HG03159 (cell line): ENCODE results near the gene KLHDC4.
"Not testable (repeated sequence)": the region's sequence is repeated elsewhere in the genome, so short reads cannot be mapped to it uniquely, and the experiment has no call there.

Experiments used
- ATAC-seq: cut with Tn5 transposase; IDR thresholded peaks from one replicate; pipeline ENCODE4 v1.9.1; 2021; ENCODE audit warnings: mild to moderate bottlenecking, moderate library complexity; ENCODE audit not compliant: unreplicated experiment

KLHDC4 gene

DNA sequence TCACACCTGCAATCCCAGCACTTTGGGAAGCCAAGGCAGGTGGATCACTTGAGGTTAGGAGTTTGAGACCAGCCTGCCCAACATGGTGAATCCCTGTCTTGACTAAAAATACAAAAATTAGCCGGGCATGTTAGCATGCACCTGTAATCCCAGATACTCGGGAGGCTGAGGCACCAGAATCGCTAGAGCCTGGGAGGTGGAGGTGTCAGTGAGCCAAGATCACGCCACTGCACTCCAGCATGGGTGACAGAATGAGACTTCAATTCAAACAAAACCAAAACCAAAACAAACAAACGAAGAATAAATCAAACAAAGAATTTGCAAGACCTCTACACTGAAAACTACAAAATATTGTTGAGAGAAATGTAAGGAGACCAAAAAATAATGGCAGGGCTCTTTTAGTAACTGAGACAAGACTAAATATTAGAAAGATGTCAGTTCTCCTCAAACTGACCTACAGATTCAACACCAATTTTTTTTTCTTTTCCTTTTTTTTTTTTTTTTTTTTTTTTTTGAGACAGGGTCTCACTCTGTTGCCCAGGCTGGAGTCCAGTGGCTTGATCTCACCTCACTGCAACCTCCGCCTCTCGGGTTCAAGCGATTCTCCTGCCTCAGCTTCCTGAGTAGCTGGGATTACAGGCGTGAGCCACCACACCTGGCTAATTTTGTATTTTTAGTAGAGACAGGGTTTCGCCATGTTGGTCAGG lies 23.1 kb upstream of the KLHDC4 start:
- not testable (repeated sequence) for ATAC-seq

DNA sequence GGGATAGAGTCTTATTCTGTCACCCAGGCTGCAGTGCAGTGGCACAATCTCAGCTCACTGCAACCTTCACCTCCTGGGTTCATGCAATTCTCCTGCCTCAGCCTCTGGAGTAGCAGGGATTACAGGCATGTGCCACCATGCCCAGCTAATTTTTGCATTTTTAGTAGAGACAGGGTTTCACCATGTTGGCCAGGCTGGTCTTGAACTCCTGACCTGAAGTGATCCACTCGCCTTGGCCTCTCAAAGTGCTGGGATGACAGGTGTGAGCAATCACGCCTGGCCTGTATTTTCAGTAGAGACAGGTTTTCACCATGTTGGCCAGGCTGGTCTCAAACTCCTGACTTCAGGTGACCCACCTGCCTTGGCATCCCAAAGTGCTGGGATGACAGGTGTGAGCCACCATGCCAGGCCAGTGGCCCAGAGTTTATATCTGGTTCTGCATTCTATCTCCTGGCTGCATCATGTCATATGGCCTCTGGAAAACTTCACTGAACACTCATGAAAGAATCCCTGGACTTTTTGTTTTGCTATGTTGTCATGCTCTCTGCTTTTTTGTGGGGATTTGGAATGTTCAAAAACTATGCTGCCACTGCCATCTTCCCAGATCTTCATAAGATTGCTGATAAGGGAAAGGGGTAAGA lies 21.8 kb upstream of the KLHDC4 start:
- not testable (repeated sequence) for ATAC-seq

DNA sequence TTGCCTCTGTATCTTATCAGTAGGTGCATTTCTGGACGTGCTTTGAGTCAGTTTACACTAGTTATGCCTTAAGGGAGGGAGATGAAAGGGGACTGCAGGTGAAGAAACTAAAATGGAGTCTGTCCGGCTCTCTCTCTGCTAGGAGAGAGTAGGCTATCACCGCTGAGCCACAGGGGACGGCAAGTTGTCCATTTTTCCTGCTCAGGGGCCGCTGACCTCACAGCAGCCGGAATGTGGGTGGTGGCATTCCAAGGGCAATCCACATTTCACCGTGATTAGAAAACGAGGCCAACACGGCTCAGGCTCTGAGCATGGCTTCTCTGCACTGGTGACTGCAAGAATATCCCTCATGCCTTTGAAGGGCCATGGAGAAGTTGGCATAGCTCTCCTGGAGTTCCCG lies 19.0 kb upstream of the KLHDC4 start:
- no peak for ATAC-seq

DNA sequence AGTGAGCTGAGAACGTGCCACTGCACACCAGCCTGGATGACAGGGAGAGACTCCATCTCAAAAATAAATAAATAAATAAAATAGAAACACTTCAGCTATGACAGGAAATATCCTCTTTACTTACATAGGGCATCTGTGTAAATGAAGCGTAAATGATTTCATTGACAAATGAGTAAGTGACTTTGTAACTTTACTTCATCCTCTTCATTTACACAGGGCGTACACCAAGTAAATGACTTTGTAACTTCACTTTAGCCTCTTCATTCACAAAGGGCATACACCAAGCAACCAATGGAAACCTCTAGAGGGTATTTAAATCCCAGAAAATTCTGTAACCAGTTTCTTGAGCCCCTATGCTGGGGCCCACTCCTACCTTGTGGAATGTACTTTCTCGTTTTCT lies 16.2 kb upstream of the KLHDC4 start:
- no peak for ATAC-seq

DNA sequence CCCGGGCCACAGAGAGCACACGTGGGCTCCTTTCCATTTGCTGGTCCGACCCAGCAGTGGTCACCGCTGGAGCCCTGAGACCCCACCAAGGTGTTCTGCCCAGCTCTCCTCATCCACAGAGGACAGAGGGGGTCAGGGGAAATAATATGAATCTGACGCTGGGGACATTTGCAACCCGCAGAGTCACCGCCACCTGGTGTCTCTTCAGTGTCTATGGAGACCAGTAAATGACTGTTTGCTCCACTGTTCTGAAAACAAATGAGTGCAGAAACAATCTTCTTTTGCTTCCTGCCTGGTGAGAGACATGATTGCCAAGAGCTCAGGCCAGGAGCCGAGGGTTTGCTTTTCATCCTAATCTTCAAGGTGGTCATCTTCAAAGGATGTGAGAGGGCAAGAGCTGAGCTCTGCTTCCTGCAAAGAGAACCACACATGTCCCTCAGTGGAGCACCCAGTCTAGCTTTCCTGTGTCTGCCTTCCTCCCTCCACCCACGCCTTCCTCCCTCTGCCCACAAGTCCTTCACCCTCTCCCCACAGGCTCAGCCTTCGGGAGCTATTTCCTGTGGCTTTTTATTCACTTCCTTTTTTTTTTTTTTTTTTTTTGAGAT lies 14.7 kb upstream of the KLHDC4 start:
- ATAC-seq, result no peak

DNA sequence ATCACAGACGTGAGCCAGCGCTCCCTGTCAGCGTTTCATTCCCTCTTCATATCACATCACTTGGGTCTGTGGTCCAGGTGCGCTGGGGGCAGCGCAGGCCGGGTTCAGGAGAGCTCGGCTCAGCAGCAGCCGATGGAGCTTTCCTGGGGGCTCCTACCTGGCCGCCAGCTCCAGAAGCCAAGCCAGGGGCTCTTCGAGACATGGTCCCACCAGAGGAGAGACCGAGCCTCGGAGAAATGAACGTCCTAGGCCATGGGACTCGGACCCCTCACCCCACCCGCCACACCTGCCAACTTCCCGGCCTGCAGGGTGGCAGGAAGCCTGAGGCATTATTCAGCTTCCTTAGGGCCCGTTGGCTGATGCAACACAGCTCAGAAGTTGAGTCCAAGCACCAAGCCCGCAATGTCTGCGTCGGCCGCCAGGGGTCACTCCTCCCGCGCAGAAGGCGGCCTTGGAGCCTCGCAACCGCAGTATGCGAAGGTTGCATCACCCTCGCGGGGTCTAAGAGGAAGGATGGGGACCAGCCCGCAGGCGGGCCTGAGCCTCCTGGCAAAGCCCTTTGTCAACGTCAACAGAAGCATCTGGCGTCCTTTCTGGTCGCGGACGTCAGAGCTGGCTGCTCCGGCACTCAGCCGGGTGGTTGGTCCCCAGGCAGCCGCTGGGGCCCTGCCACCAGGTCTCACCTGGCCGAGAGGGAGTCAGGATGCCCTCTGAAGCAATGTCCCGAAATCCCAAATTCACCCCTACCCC lies 13.2 kb upstream of the KLHDC4 start:
- ATAC-seq, result peak; percentile 45

DNA sequence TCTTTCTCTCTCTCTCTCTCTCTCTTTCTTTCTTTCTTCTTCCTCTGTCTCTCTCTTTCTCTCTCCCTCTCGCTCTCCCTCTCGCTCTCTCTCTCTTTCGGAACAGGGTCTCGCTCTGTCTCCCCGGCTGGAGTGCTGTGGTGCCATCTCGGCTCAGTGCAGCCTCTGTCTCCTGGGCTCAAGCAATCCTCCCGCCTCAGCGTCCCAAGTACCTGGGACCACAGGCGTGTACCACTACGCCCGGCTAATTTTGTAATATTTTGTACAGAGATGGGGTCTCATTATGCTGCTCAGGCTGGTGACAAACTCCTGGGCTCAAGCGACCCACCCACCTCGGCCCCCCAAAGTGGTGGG lies 12.7 kb upstream of the KLHDC4 start:
- ATAC-seq, result no peak

DNA sequence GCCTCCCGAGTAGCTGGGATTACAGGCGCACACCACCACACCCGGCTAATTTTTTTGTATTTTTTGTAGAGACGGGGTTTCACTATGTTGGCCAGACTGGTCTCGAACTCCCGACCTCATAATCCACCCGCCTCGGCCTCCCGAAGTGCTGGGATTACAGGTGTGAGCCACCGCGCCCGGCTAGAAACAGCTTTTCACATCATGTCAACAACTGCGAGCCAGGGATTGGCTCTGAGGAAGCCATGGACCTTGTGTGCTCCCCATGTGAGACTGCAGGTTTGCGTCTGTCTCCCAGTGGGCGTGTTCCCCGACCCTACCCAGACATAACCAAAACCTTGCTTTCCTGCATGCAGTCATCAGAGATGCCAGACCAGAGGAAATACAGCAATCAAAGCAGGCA lies 8.1 kb upstream of the KLHDC4 start:
- ATAC-seq, result not testable (repeated sequence)

DNA sequence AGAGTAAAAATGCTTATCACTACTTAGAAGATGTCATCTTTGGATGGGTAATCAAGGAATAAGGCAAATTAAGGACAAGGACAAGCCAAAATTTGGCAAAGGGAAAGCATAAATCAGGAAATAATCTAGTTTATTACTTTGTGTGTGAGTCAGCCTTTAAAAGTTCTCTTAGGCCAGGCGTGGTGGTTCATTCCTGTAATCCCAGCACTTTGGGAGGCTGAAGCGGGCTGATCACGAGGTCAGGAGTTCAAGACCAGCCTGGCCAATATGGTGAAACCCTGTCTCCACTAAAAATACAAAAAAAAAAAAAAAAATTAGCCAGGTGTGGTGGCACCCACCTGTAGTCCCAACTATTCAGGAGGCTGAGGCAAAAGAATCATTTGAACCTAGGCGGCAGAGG lies 1.7 kb upstream of the KLHDC4 start:
- ATAC-seq, result not testable (repeated sequence)

DNA sequence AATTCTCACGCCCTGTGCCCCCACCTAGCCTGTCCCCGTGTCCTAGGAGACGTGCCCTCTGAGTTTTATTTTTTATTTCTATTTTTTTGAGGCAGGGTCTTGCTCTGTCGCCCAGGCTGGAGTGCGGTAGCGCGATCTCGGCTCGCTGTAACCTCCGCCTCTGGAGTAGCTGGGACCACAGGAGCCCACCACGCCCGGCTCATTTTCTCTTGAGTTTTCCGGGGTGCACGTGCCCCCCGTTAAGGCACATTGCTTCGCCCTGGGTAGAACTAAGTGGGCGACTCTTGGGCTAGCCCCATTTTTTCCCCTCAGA lies 655 bp upstream of the KLHDC4 start:
- no peak for ATAC-seq

DNA sequence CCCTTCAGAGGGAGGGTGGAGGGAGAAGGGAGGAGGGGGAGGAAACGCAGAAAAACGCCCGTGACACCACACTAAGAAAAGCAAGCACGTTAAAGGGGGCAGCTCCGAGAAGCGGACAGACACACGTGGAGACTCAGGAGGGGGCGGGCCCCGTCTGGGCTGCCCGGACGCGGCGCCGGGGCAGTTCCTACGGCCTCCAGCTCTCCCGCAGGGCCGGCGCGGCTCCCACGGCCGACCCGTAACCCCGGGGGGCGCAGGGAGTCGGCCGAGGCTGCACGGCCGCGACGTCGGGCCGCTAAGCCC lies 362 bp downstream of the KLHDC4 start:
- ATAC-seq, result peak; percentile 48

DNA sequence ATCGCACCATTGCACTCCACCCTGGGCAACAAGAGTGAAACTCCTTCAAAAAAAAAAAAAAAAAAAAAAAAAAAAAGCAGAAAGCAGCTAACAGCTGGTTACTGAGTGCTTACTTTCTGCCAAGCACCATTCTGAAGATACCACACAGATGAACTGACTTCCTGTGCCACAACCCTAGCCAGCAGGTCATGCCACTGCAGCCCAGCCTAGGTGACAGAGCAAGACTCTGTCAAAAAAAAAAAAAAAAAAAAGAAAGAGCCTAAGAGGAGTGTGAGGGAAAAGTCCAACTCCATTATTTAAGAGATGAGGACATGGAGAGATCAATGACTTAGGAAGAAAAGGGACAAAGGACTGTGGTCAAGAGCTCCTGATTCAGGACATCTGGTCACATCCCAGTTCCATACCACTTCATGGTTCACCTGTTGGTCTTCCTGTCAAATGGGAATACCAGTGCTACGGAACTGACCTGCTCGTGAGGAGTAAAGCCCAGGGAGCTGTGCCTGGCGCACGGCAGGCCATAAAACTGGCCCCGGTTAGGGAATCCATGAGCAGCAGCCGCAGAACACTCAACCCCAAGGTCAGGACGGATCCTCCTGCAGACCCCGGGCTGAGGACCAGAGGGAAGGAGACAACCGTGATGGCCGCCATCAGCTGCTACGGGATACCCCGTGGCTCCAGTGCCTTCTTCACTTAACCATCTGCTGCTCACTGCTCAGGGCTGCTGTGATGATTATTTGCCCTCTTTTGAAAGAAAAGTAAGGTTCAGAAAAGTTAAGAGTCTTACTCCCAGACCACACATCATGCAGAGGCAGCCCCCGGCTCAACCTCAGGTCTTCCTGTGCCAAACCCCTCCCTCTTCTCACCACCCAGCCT lies 950 bp downstream of the KLHDC4 start:
- no peak for ATAC-seq

DNA sequence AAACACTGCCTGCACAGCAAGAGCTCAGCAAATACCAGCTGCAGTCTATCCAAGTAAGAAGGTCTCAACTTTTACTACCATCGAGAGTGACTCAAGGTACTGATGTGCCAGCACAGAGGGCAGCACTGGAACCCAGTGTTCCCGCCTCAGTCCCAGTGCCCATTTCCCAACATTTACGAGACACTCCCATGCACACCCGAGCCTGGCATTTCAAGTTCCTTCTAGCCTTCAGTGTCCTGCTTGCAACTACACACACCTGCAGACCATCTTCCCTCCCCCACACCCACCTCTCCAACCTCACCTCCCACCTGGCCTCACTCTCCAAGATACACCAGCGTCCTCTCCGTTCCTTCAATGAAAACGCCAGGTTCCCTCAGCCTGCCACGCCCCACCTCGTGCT lies 3.2 kb downstream of the KLHDC4 start:
- no peak for ATAC-seq

DNA sequence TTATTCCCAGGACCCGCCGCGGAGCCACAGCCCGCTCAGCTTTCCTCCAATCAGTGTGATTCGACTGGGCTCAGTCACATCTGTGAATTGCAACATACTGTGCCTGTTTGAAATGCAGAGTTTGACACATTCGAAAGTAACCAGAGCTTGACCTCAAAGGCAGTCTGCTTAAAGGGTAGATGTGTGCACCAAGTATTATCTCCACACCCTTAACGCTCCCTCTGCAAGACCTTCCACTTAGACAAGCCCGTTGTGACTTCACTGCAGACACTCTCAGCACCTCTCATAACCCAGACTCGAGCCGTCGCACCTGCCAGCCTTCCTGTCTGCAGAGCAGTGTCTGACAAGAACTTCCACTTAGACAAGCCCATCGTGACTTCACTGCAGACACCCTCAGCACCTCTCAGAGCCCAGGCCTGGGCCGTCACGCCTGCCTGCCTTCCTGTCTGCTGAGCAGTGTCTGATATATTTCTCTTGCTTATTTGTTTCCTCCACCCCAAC lies 3.7 kb downstream of the KLHDC4 start:
- ATAC-seq, result no peak

DNA sequence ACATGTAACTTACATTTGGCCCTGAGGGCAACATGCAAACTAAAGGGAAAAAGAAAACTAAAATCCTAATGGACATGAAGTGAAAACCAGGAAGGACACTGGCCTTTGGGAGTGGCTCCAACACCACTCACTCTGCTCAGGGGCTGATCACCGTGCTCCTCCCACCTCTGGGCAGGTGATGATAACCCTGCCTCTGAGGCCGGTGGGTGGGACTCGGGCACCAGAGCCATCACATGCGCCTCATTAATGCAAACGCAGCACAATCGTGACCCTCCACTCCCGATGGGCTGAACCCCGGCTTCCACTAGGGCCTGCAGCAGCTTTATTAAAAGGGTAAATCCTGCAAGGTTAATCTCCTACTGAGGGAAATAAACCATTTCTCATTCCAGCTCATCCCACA lies 4.7 kb downstream of the KLHDC4 start:
- ATAC-seq, result no peak

DNA sequence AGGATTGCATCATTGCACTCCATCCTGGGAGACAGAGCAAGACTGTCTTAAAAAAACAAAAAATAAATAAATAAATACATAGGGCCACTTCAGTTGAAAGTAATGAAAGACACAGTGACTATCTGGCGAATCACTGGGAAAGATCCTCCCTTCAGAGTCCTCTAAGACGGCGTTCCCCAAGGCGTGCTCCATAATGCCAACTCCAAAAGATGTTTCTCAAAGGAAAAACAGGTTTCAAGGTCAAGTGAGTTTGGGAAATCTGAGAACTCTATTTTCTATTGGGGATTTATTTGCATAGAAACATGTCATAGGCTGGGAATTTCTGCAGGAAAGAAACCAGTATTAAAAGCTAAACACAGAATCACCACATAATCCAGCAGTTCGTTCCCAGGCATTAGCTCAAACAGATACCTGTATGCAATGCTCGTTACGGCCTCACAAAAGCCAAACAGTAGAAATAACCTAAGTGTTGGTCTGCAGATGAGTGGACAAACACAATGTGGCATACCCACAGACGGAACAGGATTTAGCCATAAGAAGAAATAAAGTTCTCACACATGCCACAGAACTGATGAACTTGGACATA lies 7.9 kb downstream of the KLHDC4 start:
- no peak for ATAC-seq

DNA sequence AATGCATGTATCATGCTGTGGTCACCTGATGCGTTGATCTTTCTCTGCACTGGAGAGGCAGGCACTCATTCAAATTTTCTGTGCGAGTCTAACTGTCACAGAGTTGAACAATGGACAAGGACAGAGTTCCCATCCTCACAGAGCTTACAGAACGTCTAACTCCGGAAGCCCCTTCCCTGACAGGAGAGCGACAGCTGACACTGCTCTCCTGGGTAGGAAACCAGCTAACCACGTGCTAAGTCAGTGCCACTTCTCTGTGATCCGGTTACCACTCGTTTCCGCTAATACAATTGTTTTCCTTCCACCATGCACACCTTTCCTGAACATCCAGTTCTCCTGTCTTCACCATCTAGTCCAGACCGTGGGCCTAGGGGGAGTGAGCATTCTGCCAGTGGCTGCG lies 11.3 kb downstream of the KLHDC4 start:
- no peak for ATAC-seq

DNA sequence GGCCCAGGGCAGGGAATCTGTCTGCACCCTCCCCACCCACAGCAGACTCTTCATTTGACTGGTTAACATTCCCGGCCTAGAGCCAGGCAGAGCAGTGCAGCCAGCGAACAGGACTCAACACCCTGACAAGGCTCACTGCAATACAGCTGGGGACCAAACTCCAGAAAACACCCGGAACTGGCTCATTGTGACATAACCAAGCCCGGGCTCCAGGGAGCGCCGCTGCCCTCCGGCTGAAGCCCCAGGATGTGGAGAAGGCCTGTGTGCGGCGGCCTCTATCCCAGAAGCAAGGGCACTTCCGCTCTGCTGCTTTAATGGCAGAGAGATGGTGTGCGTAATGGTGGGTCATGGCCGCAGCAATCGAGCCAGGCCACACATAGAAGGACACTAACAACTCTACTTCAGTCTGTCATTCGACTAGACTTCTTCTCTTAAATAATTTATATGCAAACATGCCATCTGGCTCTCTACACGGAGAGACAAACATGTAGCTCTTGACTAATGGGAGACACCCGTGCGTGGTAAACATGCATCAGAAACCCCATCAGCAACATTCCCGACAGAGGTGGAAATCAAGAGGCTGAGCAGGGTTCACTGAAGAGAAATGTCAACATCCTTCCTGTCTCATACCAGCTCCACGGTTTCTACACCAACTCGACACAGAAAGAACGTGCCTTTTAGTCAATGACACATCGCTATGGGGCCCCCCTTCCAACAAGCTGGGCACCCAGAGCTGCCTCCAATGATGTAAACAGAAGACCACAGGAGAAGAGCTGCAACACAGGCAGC lies 18.0 kb downstream of the KLHDC4 start:
- no peak for ATAC-seq

DNA sequence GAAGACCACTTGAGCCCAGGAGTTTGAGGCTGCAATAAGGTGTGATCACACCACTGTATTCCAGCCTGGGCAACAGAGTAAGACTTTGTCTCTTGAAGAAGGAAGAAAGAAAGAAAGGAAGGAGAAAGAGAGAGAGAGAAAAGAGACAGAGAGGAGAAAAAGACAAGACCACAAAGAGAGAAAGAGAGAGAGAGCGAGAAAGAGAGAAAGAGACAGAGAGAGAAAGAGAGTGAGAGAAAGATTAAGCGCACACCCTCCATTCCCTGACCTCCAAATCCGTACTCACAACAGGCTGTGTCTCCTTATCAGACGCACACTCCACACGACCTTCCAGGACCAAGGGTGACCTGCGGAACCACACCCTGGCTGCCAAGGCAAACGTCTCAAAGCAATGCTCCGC lies 19.6 kb downstream of the KLHDC4 start:
- no peak for ATAC-seq
